Activated naive CD8-positive, alpha-beta T cell treated with anti-CD3 and anti-CD28 coated beads, Interleukin-2, amount 10 ng/mL, durations not matched to agents 7 days and 5 days (primary cell): Measurements from ENCODE around the gene UBAC2. TPM values are rescaled to one million over a fixed set of nuclear protein-coding genes. Genes with fewer than 3 reads are reported as not detected.
A peak's percentile ranks its signal among the peaks of the same experiment; 100 is the strongest.

Experiments used
- ATAC-seq: fragments of 150-1000 bp; cut with Tn5 transposase; one replicate; pipeline ENCODE4 v1.10.0; 2021; ENCODE audit warnings: low read depth, moderate library complexity
- POLR2A ChIA-PET: fragments of 350-600 bp; sonication (Branson Sonifier 250); formaldehyde crosslinking; loops from one replicate; lab custom pipeline; 2021; ENCODE audit warnings: antibody characterized with exemption; lab: Charles Lee
- DNase-seq: peaks from one replicate; pipeline ENCODE4 v3.0.0; 2021
- H3K27ac Mint-ChIP-seq: one replicate; pipeline ENCODE4 v1.8.0; 2022; ENCODE audit warnings: mild to moderate bottlenecking, mixed read lengths
- H3K27me3 Mint-ChIP-seq: one replicate; pipeline ENCODE4 v1.8.0; 2022; ENCODE audit warnings: mild to moderate bottlenecking, moderate library complexity, mixed read lengths
- H3K36me3 Mint-ChIP-seq: one replicate; pipeline ENCODE4 v1.8.0; 2021; ENCODE audit warnings: mild to moderate bottlenecking, mixed read lengths
- H3K4me1 Mint-ChIP-seq: one replicate; pipeline ENCODE4 v1.8.0; 2021; ENCODE audit warnings: mixed read lengths
- H3K4me3 Mint-ChIP-seq: one replicate; pipeline ENCODE4 v1.8.0; 2022; ENCODE audit warnings: mild to moderate bottlenecking, moderate library complexity, mixed read lengths
- H3K9me3 Mint-ChIP-seq: one replicate; pipeline ENCODE4 v1.8.0; 2021; ENCODE audit warnings: mixed read lengths
- total RNA-seq, 2 experiments: library from RNA; stranded (reverse); gene quantifications; one replicate each; pipeline ENCODE4 v1.2.3, GENCODE V29; 2021

UBAC2 gene
- total RNA-seq, 2 experiments from 2014 or later = 79.1 to 80.8 TPM

- H3K4me1 Mint-ChIP-seq = peaks cover 52% of the 10 kb centered on the region
- no peaks in the 10 kb centered on the region for H3K27me3 Mint-ChIP-seq
- H3K27ac Mint-ChIP-seq = peak overlapping the region; percentile 94
- DNase-seq = no peak
- peaks cover 31% of the 10 kb centered on the region for H3K36me3 Mint-ChIP-seq
- ATAC-seq = peak; percentile 59
- no peaks in the 10 kb centered on the region for H3K9me3 Mint-ChIP-seq
- POLR2A ChIA-PET = interaction anchor here (0.6 to 4.4 kb wide), 10 partner anchors 16 to 1329 kb away, joined by 3 to 106 read pairs (median 6); partner anchors contain the start of gene UBAC2
- H3K4me3 Mint-ChIP-seq = peak overlapping the region; percentile 90
Observed at GRCh38 chr13:99258946-99259345, 58.3 kb downstream of the UBAC2 start.

DNA sequence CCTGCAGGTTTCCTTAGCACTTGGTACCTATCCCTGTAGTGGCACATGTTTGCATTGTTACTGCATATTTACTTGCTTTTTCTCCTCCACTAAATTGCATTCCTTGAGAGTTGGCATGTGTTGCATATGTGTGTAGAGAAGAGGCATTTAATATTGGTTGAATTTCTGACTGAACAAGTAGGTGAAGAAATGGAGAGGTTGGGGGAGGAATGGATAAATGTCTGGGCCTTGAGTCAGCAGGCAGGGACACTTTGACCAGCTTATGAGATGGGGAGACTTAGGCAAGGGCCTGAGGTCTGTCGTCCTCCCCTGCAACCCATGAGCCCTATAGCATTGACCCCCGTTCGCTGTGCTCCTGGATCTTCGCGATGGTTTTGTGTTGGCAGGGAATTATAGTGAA is 59.6 kb downstream of the UBAC2 start:
- peak overlapping the region; percentile 90 for H3K4me3 Mint-ChIP-seq
- no peaks in the 10 kb centered on the region for H3K9me3 Mint-ChIP-seq
- no peak for ATAC-seq
- DNase-seq = no peak
- H3K36me3 Mint-ChIP-seq = peaks cover 22% of the 10 kb centered on the region
- no peaks in the 10 kb centered on the region for H3K27me3 Mint-ChIP-seq
- POLR2A ChIA-PET = interaction anchor here (1.1 to 2.0 kb wide), 7 partner anchors 43 to 115 kb away, joined by 3 to 12 read pairs (median 3); partner anchors contain the start of gene UBAC2
- H3K27ac Mint-ChIP-seq = peak overlapping the region; percentile 94
- H3K4me1 Mint-ChIP-seq = peaks cover 55% of the 10 kb centered on the region

DNA sequence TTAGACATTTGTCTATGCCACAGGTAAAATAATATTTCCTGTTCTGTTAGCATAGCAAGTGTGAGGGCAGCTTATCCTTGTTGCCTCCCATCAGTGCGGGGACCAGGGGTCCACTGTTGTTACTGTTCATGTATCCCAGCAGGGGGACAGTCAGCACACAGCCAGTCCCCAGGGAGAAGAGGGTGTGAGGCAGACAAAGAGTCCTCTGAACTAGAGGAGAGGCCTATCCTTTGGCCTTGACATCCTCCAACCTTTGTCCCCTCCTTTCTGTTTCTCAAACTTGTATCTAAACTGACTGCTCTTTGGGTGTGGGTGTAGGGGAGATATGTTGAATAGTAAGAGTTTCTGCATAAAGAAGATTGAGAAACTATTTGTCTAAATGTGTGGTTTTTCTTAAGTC is 60.4 kb downstream of the UBAC2 start:
- ATAC-seq (no peak), DNase-seq (no peak)
- Mint-ChIP-seq H3K4me3 (no peak overlapping the region), H3K4me1 (peaks cover 56% of the 10 kb centered on the region), H3K27me3 (no peaks in the 10 kb centered on the region), H3K9me3 (no peaks in the 10 kb centered on the region), H3K36me3 (peaks cover 18% of the 10 kb centered on the region), H3K27ac (peak overlapping the region; percentile 34)
- POLR2A ChIA-PET = interaction anchor here (0.6 to 2.0 kb wide), 5 partner anchors 57 to 136 kb away, joined by 3 to 12 read pairs (median 5); partner anchors contain the start of gene UBAC2

- Mint-ChIP-seq H3K9me3 (no peaks in the 10 kb centered on the region), H3K27me3 (no peaks in the 10 kb centered on the region), H3K36me3 (peaks cover 12% of the 10 kb centered on the region), H3K4me1 (peaks cover 53% of the 10 kb centered on the region), H3K4me3 (no peak overlapping the region), H3K27ac (peak overlapping the region; percentile 71)
- DNase-seq (no peak), ATAC-seq (no peak)
- POLR2A ChIA-PET = interaction anchor here (0.7 to 3.0 kb wide), 4 partner anchors 45 to 87 kb away, joined by 3 to 37 read pairs (median 5); partner anchors contain the start of gene UBAC2
Observed at GRCh38 chr13:99263126-99263785, 62.6 kb downstream of the UBAC2 start.

DNA sequence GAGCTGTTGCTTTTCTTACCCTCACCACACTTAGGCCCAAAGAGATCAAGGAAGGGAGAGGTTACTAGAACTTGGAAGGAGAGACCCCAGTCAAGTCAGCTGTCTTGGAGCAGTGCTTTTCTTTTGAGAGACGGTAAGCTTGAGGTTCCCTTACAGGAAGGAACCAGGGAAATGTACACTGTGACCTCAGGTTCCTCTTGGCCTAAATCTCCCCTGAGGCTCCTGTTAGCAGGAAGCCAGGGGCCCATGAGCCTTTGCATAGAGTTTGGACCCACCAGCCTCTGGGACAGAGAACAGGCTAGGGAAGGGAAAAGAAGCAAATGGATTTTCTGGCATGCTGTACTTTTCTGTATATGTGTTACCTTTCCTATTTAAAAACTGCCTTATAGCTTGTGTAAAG is 63.4 kb downstream of the UBAC2 start:
- H3K4me1 Mint-ChIP-seq = peaks cover 52% of the 10 kb centered on the region
- ATAC-seq = peak; percentile 39
- H3K4me3 Mint-ChIP-seq = no peak overlapping the region
- no peaks in the 10 kb centered on the region for H3K9me3 Mint-ChIP-seq
- H3K27ac Mint-ChIP-seq = peak overlapping the region; percentile 71
- H3K27me3 Mint-ChIP-seq = no peaks in the 10 kb centered on the region
- H3K36me3 Mint-ChIP-seq = peaks cover 12% of the 10 kb centered on the region
- no peak for DNase-seq
- POLR2A ChIA-PET = interaction anchor here (1.3 to 3.0 kb wide), 5 partner anchors 45 to 87 kb away, joined by 3 to 37 read pairs (median 6); partner anchors contain the start of gene UBAC2

- Mint-ChIP-seq H3K27me3 (no peaks in the 10 kb centered on the region), H3K4me3 (no peak overlapping the region), H3K27ac (no peak overlapping the region), H3K4me1 (peaks cover 43% of the 10 kb centered on the region), H3K9me3 (no peaks in the 10 kb centered on the region), H3K36me3 (peaks cover 4% of the 10 kb centered on the region)
- DNase-seq (no peak), ATAC-seq (no peak)
- POLR2A ChIA-PET = interaction anchor here (0.8 to 3.0 kb wide), 7 partner anchors 47 to 178 kb away, joined by 3 to 37 read pairs (median 3); partner anchors contain the start of gene UBAC2
Observed at GRCh38 chr13:99265162-99265800, 64.6 kb downstream of the UBAC2 start.

DNA sequence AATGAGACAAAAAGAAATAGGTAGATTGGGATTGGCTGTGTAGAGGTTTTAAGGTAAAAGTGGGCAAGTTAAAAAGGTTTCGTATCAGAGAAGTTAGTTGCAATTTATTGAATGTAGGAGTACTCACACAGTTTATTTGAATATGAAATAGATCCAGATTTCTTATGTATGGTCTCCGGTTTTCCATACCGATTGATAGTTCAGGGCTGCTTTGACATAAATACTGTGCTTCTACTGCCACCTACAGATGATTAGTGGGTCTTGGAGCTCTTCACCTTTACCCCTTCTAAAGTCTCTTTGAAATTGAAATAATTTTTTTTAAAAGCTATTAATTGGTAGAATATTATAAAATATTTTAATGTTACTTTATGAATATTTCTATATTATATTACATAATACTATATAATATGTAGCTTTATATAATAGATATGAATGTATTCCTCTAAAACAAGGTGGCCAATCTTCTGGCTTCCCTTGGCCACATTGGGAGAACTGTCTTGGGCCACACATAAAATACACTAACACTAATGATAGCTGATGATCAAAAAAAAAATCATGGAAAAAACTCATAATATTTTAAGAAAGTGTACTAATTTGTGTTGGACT is 65.3 kb downstream of the UBAC2 start:
- ATAC-seq (peak; percentile 59), DNase-seq (no peak)
- H3K36me3 Mint-ChIP-seq = peaks cover 4% of the 10 kb centered on the region
- no peak overlapping the region for H3K4me3 Mint-ChIP-seq
- POLR2A ChIA-PET = interaction anchor here (0.6 to 3.0 kb wide), 7 partner anchors 47 to 178 kb away, joined by 3 to 37 read pairs (median 3); partner anchors contain the start of gene UBAC2
- no peaks in the 10 kb centered on the region for H3K27me3 Mint-ChIP-seq
- peaks cover 44% of the 10 kb centered on the region for H3K4me1 Mint-ChIP-seq
- no peaks in the 10 kb centered on the region for H3K9me3 Mint-ChIP-seq
- H3K27ac Mint-ChIP-seq = no peak overlapping the region

DNA sequence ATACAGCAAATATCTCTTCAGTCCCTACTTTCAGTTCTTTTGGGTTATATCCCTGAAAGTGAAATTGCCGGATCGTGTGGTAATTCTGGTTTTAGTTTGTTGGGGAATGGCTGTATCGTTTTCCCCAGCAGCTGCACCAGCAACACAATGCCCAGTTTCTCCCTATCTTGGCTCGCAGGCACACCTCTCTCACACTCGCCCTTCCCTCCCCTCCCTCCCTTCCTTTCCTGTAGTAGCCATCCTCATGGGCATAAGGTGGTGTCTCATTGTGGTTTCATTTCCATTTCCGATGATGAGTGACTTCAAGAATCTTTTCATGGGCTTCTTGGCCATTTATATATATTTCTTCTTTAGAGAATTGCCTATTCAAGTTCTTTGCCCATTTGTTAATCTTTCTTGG is 66.2 kb downstream of the UBAC2 start:
- no peak overlapping the region for H3K27ac Mint-ChIP-seq
- DNase-seq (no peak), ATAC-seq (no peak)
- peaks cover 41% of the 10 kb centered on the region for H3K4me1 Mint-ChIP-seq
- H3K9me3 Mint-ChIP-seq = no peaks in the 10 kb centered on the region
- no peaks in the 10 kb centered on the region for H3K27me3 Mint-ChIP-seq
- peaks cover 9% of the 10 kb centered on the region for H3K36me3 Mint-ChIP-seq
- H3K4me3 Mint-ChIP-seq = no peak overlapping the region
- POLR2A ChIA-PET = interaction anchor here (0.6 to 3.7 kb wide), 3 partner anchors 66 to 116 kb away, joined by 3 to 22 read pairs (median 3); partner anchors contain the start of gene UBAC2

GRCh38 chr13:99267927-99268326 is 67.3 kb downstream of the UBAC2 start:
- H3K9me3 Mint-ChIP-seq = peaks cover 4% of the 10 kb centered on the region
- no peak overlapping the region for H3K27ac Mint-ChIP-seq
- H3K36me3 Mint-ChIP-seq = peaks cover 18% of the 10 kb centered on the region
- DNase-seq = no peak
- H3K27me3 Mint-ChIP-seq = no peaks in the 10 kb centered on the region
- peaks cover 46% of the 10 kb centered on the region for H3K4me1 Mint-ChIP-seq
- POLR2A ChIA-PET = interaction anchor here (0.6 to 3.7 kb wide), 3 partner anchors 67 to 116 kb away, joined by 3 to 22 read pairs (median 3); partner anchors contain the start of gene UBAC2
- H3K4me3 Mint-ChIP-seq = no peak overlapping the region
- no peak for ATAC-seq

DNA sequence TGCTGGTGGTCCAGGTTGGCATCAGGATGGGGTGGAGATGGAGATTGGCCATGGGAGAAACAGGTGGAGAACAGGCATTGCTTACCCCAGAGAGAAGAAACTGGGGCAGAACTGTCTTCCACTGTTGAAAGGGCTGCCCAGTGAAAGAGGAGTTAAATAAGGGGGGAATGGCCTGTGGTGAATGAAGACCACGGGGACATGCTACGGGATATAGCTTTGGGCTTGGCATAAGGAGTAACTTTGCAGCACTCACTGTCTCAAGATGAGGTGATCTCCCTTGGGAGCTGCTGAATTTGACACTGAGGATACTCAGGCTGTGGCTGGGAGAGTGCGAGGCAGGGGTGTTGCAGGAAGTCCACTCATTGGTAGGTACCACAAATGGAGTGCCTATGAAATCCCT is 68.2 kb downstream of the UBAC2 start:
- no peaks in the 10 kb centered on the region for H3K27me3 Mint-ChIP-seq
- POLR2A ChIA-PET = interaction anchor here (1.1 to 3.7 kb wide), 2 partner anchors 68 to 166 kb away, joined by 3 to 22 read pairs; partner anchors contain the start of gene UBAC2
- H3K27ac Mint-ChIP-seq = peak overlapping the region; percentile 1
- H3K4me1 Mint-ChIP-seq = peaks cover 46% of the 10 kb centered on the region
- H3K4me3 Mint-ChIP-seq = no peak overlapping the region
- no peak for DNase-seq
- ATAC-seq = no peak
- peaks cover 26% of the 10 kb centered on the region for H3K36me3 Mint-ChIP-seq
- peaks cover 4% of the 10 kb centered on the region for H3K9me3 Mint-ChIP-seq

GRCh38 chr13:99269627-99270241 is 69.1 kb downstream of the UBAC2 start:
- no peaks in the 10 kb centered on the region for H3K27me3 Mint-ChIP-seq
- peaks cover 4% of the 10 kb centered on the region for H3K9me3 Mint-ChIP-seq
- H3K27ac Mint-ChIP-seq = no peak overlapping the region
- peaks cover 43% of the 10 kb centered on the region for H3K4me1 Mint-ChIP-seq
- peaks cover 26% of the 10 kb centered on the region for H3K36me3 Mint-ChIP-seq
- DNase-seq = no peak
- no peak overlapping the region for H3K4me3 Mint-ChIP-seq
- POLR2A ChIA-PET = interaction anchor here (0.9 to 3.7 kb wide), 7 partner anchors 69 to 167 kb away, joined by 3 to 22 read pairs (median 4); partner anchors contain the start of gene UBAC2
- ATAC-seq = peak; percentile 66

DNA sequence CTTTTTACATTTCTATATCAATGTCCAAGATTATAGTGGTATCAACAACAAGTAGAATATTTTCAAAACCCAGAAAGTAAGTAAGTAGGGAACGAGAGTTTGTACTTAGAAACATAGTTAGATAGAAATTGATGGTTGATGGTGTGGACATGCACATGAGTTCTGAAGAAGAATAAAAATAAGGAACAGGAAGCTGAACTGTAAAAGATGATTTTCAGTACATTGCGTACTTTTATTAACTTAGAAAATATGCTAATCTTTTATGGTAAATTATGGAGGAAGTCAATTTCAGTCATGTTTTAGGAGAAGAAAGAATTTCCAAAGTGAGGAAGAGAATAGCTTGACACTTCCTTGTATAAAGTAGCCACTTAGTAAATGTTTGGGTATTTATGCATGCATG is 69.9 kb downstream of the UBAC2 start:
- no peak for ATAC-seq
- H3K9me3 Mint-ChIP-seq = peaks cover 4% of the 10 kb centered on the region
- H3K27me3 Mint-ChIP-seq = no peaks in the 10 kb centered on the region
- POLR2A ChIA-PET = interaction anchor here (0.9 to 3.7 kb wide), 4 partner anchors 70 to 166 kb away, joined by 3 to 22 read pairs (median 4); partner anchors contain the start of gene UBAC2
- peaks cover 31% of the 10 kb centered on the region for H3K36me3 Mint-ChIP-seq
- peaks cover 44% of the 10 kb centered on the region for H3K4me1 Mint-ChIP-seq
- DNase-seq = no peak
- no peak overlapping the region for H3K4me3 Mint-ChIP-seq
- no peak overlapping the region for H3K27ac Mint-ChIP-seq
